IMR-90 (cell line): ENCODE results near the gene DIAPH2. TPM values are rescaled to one million over a fixed set of nuclear protein-coding genes. Genes with fewer than 3 reads are reported as not detected.

Experiments used
- ATAC-seq: fragments of 200-7000 bp; cut with Tn5 transposase; 2 replicates; pipeline ENCODE4 v1.9.1; 2020; ENCODE audit warnings: low read depth, mild to moderate bottlenecking, moderate library complexity
- BruUV-seq: library from RNA; stranded (reverse); fragments of 400-500 nt; replicated peaks from 2 replicates; lab custom pipeline; 2021; lab: Mats Ljungman, UMichigan
- CTCF ChIA-PET: fragments of 300-600 bp; formaldehyde crosslinking; extraction: SDS; loops from one replicate; lab custom pipeline; 2021; ENCODE audit warnings: antibody characterized with exemption; lab: Yijun Ruan, JAX
- POLR2A ChIA-PET: fragments of 300-600 bp; sonication (Branson Sonifier 250); formaldehyde crosslinking; loops from one replicate; lab custom pipeline; 2022; ENCODE audit warnings: antibody characterized with exemption; ENCODE audit not compliant: unreplicated experiment; lab: Charles Lee
- DNase-seq: peaks from one replicate; pipeline ENCODE4 v3.0.0; 2013
- H2AFZ ChIP-seq: replicated peaks from 2 replicates; pipeline ENCODE3; 2013; ENCODE audit warnings: low read length, mild to moderate bottlenecking; ENCODE audit not compliant: poor library complexity
- H2AK5ac ChIP-seq: 2 replicates; pipeline ENCODE4 v1.6.1; 2013; ENCODE audit warnings: low read depth, low read length, inconsistent platforms
- H2AK9ac ChIP-seq: replicated peaks from 2 replicates; pipeline ENCODE3; 2013; ENCODE audit warnings: mild to moderate bottlenecking, low read depth, low read length, moderate library complexity; ENCODE audit not compliant: poor library complexity
- H2BK120ac ChIP-seq: 2 replicates; pipeline ENCODE4 v1.6.1; 2013; ENCODE audit warnings: low read depth, low read length, inconsistent platforms
- H2BK15ac ChIP-seq: 3 replicates; pipeline ENCODE4 v1.6.1; 2013; ENCODE audit warnings: low read depth, low read length, inconsistent platforms
- H2BK20ac ChIP-seq: 2 replicates; pipeline ENCODE4 v1.6.1; 2013; ENCODE audit warnings: low read depth, mild to moderate bottlenecking, inconsistent platforms, low read length, moderate library complexity
- H2BK5ac ChIP-seq: 2 replicates; pipeline ENCODE4 v1.6.1; 2013; ENCODE audit warnings: mild to moderate bottlenecking, low read depth, low read length, inconsistent platforms; ENCODE audit not compliant: poor library complexity, severe bottlenecking
- H3K14ac ChIP-seq: replicated peaks from 2 replicates; pipeline ENCODE4 v1.6.1; 2013; ENCODE audit warnings: low read depth, low read length, inconsistent platforms
- H3K18ac ChIP-seq: 2 replicates; pipeline ENCODE4 v1.6.1; 2013; ENCODE audit warnings: low read depth, low read length, control low read depth
- H3K23ac ChIP-seq: 2 replicates; pipeline ENCODE4 v1.6.1; 2013; ENCODE audit warnings: low read depth, low read length, inconsistent platforms
- H3K27ac ChIP-seq: 2 replicates; pipeline ENCODE4 v1.5.1; 2013; ENCODE audit warnings: mild to moderate bottlenecking, control low read depth, low read length; ENCODE audit not compliant: insufficient read depth
- H3K27me3 ChIP-seq: 2 replicates; pipeline ENCODE4 v1.6.1; 2013; ENCODE audit warnings: low read length; ENCODE audit not compliant: control insufficient read depth, insufficient read depth
- H3K36me3 ChIP-seq: 2 replicates; pipeline ENCODE4 v1.6.1; 2013; ENCODE audit warnings: low read length, mixed read lengths; ENCODE audit not compliant: control insufficient read depth, insufficient read depth
- H3K4ac ChIP-seq: 2 replicates; pipeline ENCODE4 v1.6.1; 2013; ENCODE audit warnings: low read depth, low read length, inconsistent platforms
- H3K4me1 ChIP-seq: 2 replicates; pipeline ENCODE4 v1.6.1; 2013; ENCODE audit warnings: low read length, mixed read lengths; ENCODE audit not compliant: control insufficient read depth, insufficient read depth
- H3K4me2 ChIP-seq: 2 replicates; pipeline ENCODE4 v1.6.1; 2013; ENCODE audit warnings: low read depth, mild to moderate bottlenecking, control low read depth, low read length, moderate library complexity
- H3K4me3 ChIP-seq: 2 replicates; pipeline ENCODE4 v1.5.1; 2013; ENCODE audit warnings: low read depth, mild to moderate bottlenecking, control low read depth, low read length, moderate library complexity; ENCODE audit not compliant: insufficient read depth
- H3K56ac ChIP-seq: 2 replicates; pipeline ENCODE4 v1.6.1; 2013; ENCODE audit warnings: low read length, inconsistent platforms; ENCODE audit not compliant: insufficient read depth; ENCODE audit errors: extremely low read depth
- H3K79me1 ChIP-seq, 2 experiments: 2 replicates each; pipeline ENCODE4 v1.6.1; 2013; ENCODE audit warnings: low read length in 2 of 2, inconsistent platforms in 1 of 2, low read depth in 1 of 2
- H3K9ac ChIP-seq: 2 replicates; pipeline ENCODE4 v1.6.1; 2013; ENCODE audit warnings: low read depth, low read length, control low read depth
- H3K9me1 ChIP-seq: 2 replicates; pipeline ENCODE4 v1.6.1; 2013; ENCODE audit warnings: low read length, inconsistent platforms; ENCODE audit not compliant: insufficient read depth
- H3K9me3 ChIP-seq: 2 replicates; pipeline ENCODE4 v1.6.1; 2013; ENCODE audit warnings: low read length; ENCODE audit not compliant: control insufficient read depth, insufficient read depth
- H4K20me1 ChIP-seq: 2 replicates; pipeline ENCODE4 v1.6.1; 2013; ENCODE audit warnings: low read length, inconsistent platforms; ENCODE audit not compliant: insufficient read depth
- H4K5ac ChIP-seq: 2 replicates; pipeline ENCODE4 v1.6.1; 2013; ENCODE audit warnings: mild to moderate bottlenecking, low read depth, low read length, control low read depth
- H4K8ac ChIP-seq, 2 experiments: 2 replicates each; pipeline ENCODE4 v1.6.1; 2013; ENCODE audit warnings: low read depth in 2 of 2, low read length in 2 of 2, control low read depth in 1 of 2, inconsistent platforms in 1 of 2
- H4K91ac ChIP-seq: 2 replicates; pipeline ENCODE4 v1.6.1; 2013; ENCODE audit warnings: low read depth, low read length, inconsistent platforms; ENCODE audit not compliant: insufficient read depth
- MAZ ChIP-seq: IDR thresholded peaks from 2 replicates; pipeline ENCODE4 v1.6.1; 2012; ENCODE audit warnings: low read depth, mild to moderate bottlenecking, low read length, improper control_type of control experiment, moderate library complexity, borderline replicate concordance
- WGBS, 2 experiments: methylation state at CpG; one replicate each; pipeline versions ENCODE4 v1.1.5 to v1.1.7; 2013; ENCODE audit warnings: missing lambda C conversion rate in 2 of 2; ENCODE audit not compliant: insufficient read length in 1 of 2; ENCODE audit errors: extremely low coverage in 2 of 2; 5-methylcytosine and 5-hydroxymethylcytosine counted together
- dilution Hi-C: fragments of 300-500 bp; cut with HindIII; formaldehyde crosslinking; loops from one replicate; pipeline ENCODE4 v1.14.3; 2018; ENCODE audit warnings: low sequenced_read_pairs; ENCODE audit not compliant: unreplicated experiment
- in situ Hi-C: fragments of 300-500 bp; cut with MboI; formaldehyde crosslinking; loops from 3 replicates; pipeline ENCODE4 v1.14.3; 2019; ENCODE audit warnings: low sequenced_read_pairs, inconsistent platforms, mixed read lengths
- intact Hi-C: fragments of 100-400 bp; cut with micrococcal nuclease; formaldehyde crosslinking; loops from 2 replicates; pipeline ENCODE4 v1.10.0; 2022
- polyA plus RNA-seq, 3 experiments: library from polyadenylated mRNA; depleted of rRNA; stranded (reverse); fragments of >200 nt; gene quantifications; 2 replicates each; pipeline ENCODE4 v1.2.3, GENCODE V29; 2012; ENCODE audit warnings: low replicate concordance in 1 of 3
- total RNA-seq: library from RNA; depleted of rRNA; stranded (reverse); fragments of >200 nt; gene quantifications from 2 replicates; pipeline ENCODE4 v1.2.3, GENCODE V29; 2012

The DIAPH2 gene
- total and polyA plus RNA-seq, 2 of the 4 experiments (the other 2 are of a cell fraction): 3.6 to 19.9 TPM

- ATAC-seq: no peak
- H3K9me3 ChIP-seq: no peaks in the 10 kb centered on the region
Observed at GRCh38 chrX:96982161-96982560, 297.5 kb downstream of the DIAPH2 start.

More at GRCh38 chrX:96982161-96982560, 297.5 kb downstream of the DIAPH2 start:
- Histone ChIP-seq H2BK120ac (no peak overlapping the region), H4K5ac (no peak overlapping the region), H2BK15ac (no peak overlapping the region), H3K9me1 (no peaks in the 10 kb centered on the region), H4K20me1 (no peaks in the 10 kb centered on the region), H3K36me3 (no peaks in the 10 kb centered on the region), H2AK9ac (no peak overlapping the region), H4K91ac (no peak overlapping the region), H3K18ac (no peak overlapping the region), H2BK5ac (no peak overlapping the region), H3K27me3 (no peaks in the 10 kb centered on the region; the same call in 1 of the 2 replicates), H2AFZ (no peak overlapping the region), H2AK5ac (no peak overlapping the region), H3K23ac (no peak overlapping the region), H3K27ac (no peak overlapping the region), H3K4me1 (no peaks in the 10 kb centered on the region), H3K9ac (no peak overlapping the region), H3K4me2 (no peak overlapping the region), H3K4ac (no peak overlapping the region), H3K4me3 (no peak overlapping the region), H4K8ac (no peak overlapping the region), H3K79me1 (no peaks in the 10 kb centered on the region), H2BK20ac (no peak overlapping the region), H3K56ac (no peak overlapping the region), H3K14ac (no peak overlapping the region)
- dilution Hi-C loops: no loop called here
- BruUV-seq: no TSS peak
- no peak for TF ChIP-seq MAZ
- intact Hi-C loops: no loop called here
- in situ Hi-C loops: no loop called here
- CTCF ChIA-PET: no interaction called here
- no CpG with 5 or more reads among the region's 1 CpG for WGBS, 2 experiments
- POLR2A ChIA-PET: no interaction called here
- no peak for DNase-seq
